AG04450 (cell line): ENCODE data around the gene PLA2G2C. TPM values are rescaled to one million over a fixed set of nuclear protein-coding genes. Genes with fewer than 3 reads are reported as not detected.

Source experiments
- CTCF ChIA-PET: fragments of 300-600, 350-600 bp; formaldehyde crosslinking; extraction: SDS; loops from one replicate; lab custom pipeline; 2022; ENCODE audit warnings: antibody characterized with exemption, inconsistent platforms; lab: Charles Lee
- POLR2A ChIA-PET: fragments of 350-600 bp; formaldehyde crosslinking; extraction: SDS; loops from one replicate; lab custom pipeline; 2021; ENCODE audit warnings: antibody characterized with exemption, inconsistent platforms; lab: Yijun Ruan, JAX
- DNase-seq: peaks from one replicate; pipeline ENCODE4 v3.0.0-alpha.2; 2011; ENCODE audit warnings: low read depth, low spot score
- H3K27ac ChIP-seq: one replicate; pipeline ENCODE4 v1.5.1; 2012; ENCODE audit warnings: low read depth, low read length, control low read depth
- H3K27me3 ChIP-seq: one replicate; pipeline ENCODE4 v1.6.0; 2012; ENCODE audit warnings: low read length; ENCODE audit not compliant: control insufficient read depth, insufficient read depth
- H3K4me3 ChIP-seq: 2 replicates; pipeline ENCODE4 v1.5.1; 2011; ENCODE audit warnings: mild to moderate bottlenecking, low read depth, low read length, control low read depth
- H3K9me3 ChIP-seq: 2 replicates; pipeline ENCODE4 v1.5.1; 2012; ENCODE audit warnings: low read length; ENCODE audit not compliant: control insufficient read depth, insufficient read depth
- polyA plus RNA-seq: library from polyadenylated mRNA; depleted of rRNA; stranded (reverse); fragments of >200 nt; gene quantifications from 2 replicates; pipeline ENCODE4 v1.2.3, GENCODE V29; 2011
- TF ChIP-seq, protein P1 (sequence below): IDR thresholded peaks from 2 replicates; pipeline ENCODE4 v1.5.1; 2011; ENCODE audit warnings: low read depth, low read length, control low read depth, inconsistent platforms

Gene PLA2G2C
- polyA plus RNA-seq, 1 experiment, result not detected

DNA sequence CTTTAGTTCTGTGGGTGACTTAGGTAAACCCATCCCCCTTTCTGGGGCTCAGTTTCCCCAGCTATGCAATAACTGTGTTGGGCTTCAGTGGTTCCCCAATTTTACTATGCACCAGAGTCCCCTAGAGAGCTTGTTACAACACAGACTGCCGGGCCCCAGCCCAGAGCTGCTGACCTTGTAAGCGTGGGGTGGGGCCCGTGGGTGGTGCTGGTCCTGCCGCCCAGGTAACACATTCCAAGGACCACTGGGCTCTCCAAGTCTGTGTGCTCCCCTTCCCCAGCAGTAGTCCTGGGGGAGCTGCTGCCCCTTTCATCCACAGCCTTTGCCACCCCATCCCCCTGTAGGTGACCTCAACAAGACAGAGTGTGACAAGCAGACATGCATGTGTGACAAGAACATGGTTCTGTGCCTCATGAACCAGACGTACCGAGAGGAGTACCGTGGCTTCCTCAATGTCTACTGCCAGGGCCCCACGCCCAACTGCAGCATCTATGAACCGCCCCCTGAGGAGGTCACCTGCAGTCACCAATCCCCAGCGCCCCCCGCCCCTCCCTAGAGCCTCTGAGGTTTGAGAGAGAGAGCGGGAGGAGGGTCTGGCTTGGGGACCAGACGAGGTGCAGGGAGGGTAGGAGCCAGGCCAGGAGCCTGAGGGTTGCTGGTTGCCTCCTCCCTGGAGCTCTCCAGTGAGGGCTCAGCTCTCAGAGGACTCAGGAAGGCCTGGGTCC, 38.3 kb downstream of the PLA2G2C start:
- ChIA-PET CTCF (interaction anchor here (0.5 kb wide), 1 partner anchor 66 kb away, joined by 4 read pairs; no protein-coding TSS in a partner anchor), POLR2A (no interaction called here)
- peaks cover 33% of the 10 kb centered on the region for H3K27me3 ChIP-seq

DNA sequence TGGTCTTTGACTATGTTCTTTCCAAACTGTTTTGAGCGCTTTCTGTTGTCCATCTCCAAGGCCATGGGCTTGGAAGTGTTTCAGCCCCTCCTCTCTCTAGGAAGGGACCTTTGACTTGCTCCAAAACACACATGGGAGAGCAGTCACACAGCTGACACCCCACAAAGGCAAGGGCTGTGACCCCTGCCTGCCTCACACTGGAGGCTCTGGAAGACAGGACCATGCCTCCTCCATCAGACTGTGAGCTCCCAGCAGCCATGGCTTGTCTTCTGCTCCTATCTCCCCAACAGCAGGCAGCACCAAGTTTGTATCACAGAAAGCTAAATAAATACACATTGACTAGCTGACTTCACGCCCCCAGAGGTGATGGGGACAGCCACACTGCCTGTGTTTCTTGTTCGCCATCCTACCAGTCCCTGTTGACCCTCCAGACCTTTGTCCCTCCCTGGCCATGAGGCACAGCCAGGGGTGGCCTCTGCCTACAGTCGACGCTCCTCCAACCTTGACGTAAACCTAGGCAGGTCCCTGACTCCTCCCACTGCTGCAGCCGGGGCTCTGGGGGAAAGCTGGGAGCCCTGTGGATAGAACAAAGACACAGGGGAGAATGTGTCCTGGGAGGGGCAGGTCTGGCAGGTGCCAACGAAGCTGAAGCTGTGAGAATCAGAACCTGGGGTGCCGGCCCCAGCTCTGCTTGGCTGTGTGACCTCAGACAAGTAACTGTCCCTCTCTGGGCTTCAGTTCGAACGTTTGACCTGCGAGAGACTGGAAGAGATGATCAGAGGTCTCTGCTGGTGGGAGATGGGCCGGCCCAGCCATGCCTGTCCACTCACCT, 42.4 kb downstream of the PLA2G2C start:
- Histone ChIP-seq H3K27ac (no peak overlapping the region), H3K9me3 (no peaks in the 10 kb centered on the region; the same call in 1 of the 2 replicates), H3K4me3 (no peak overlapping the region), H3K27me3 (peaks cover 41% of the 10 kb centered on the region)
- ChIA-PET CTCF (interaction anchor here (2.1 kb wide), 1 partner anchor 9 kb away, joined by 9 read pairs; no protein-coding TSS in a partner anchor), POLR2A (no interaction called here)
- no peak for DNase-seq
- TF ChIP-seq, protein P1, sequence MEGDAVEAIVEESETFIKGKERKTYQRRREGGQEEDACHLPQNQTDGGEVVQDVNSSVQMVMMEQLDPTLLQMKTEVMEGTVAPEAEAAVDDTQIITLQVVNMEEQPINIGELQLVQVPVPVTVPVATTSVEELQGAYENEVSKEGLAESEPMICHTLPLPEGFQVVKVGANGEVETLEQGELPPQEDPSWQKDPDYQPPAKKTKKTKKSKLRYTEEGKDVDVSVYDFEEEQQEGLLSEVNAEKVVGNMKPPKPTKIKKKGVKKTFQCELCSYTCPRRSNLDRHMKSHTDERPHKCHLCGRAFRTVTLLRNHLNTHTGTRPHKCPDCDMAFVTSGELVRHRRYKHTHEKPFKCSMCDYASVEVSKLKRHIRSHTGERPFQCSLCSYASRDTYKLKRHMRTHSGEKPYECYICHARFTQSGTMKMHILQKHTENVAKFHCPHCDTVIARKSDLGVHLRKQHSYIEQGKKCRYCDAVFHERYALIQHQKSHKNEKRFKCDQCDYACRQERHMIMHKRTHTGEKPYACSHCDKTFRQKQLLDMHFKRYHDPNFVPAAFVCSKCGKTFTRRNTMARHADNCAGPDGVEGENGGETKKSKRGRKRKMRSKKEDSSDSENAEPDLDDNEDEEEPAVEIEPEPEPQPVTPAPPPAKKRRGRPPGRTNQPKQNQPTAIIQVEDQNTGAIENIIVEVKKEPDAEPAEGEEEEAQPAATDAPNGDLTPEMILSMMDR, result no peak

More for the DNA sequence above, 38.3 kb downstream of the PLA2G2C start:
- Histone ChIP-seq H3K9me3 (no peaks in the 10 kb centered on the region; the same call in 1 of the 2 replicates), H3K4me3 (no peak overlapping the region), H3K27ac (no peak overlapping the region)
- TF ChIP-seq, protein P1, result no peak
- DNase-seq, result no peak

DNA sequence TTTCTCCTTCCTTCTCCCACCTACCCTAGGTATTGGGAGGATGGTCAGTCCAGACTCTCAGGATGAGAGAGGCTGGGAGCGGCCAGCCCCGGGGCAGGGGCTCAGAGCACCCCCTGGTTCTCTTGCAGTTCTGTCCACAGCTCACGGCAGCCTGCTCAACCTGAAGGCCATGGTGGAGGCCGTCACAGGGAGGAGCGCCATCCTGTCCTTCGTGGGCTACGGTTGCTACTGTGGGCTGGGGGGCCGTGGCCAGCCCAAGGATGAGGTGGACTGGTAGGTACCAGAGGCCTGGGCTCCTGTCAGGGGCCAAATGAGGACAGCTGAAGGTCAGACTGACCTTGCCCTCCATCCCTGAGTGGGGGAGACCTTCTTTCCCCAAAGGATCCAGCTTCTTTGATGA, 43.0 kb downstream of the PLA2G2C start:
- CTCF ChIA-PET, result interaction anchor here (0.6 to 2.1 kb wide), 2 partner anchors 10 to 86 kb away, joined by 4 to 9 read pairs; no protein-coding TSS in a partner anchor
- no peak for DNase-seq
- peaks cover 40% of the 10 kb centered on the region for H3K27me3 ChIP-seq
- H3K4me3 ChIP-seq, result no peak overlapping the region
- POLR2A ChIA-PET, result no interaction called here
- no peak overlapping the region for H3K27ac ChIP-seq
- TF ChIP-seq, protein P1, result no peak
- H3K9me3 ChIP-seq, result no peaks in the 10 kb centered on the region; the same call in 1 of the 2 replicates

DNA sequence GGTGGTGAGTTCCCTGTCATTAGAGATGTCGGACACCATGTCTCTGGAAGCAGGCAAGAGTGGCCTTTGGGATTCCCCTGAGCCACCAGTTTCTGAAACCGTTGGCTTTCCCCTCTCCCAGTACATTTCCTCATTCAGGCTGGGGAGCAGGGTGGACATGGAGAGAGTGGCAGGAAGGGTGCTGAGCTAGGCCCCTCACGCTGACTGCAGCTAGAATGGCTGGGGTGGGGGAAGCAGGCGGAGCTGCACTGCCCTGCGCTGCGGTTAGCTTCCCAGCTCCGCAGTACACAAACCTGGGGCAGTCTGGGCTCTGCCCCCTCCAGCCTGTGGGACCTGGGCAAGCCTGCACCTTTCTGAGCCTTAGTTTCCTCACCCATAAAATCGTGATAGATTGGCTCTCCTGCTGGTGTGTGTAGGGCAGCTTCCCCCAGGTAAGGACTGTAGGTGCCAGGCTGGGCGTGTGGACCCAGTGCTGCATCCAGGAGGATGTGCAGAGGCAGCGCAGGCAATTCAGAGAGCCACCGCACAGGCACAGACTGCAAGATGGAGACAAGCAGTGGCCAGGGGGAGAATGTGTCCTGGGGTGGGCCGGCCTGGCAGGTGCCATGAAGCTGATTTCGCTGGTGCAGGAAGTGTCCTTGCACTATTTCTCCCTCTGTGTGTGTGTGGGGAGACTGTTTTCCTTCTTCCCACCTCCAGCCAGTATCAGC, 44.2 kb downstream of the PLA2G2C start:
- TF ChIP-seq, protein P1, result no peak
- no peak overlapping the region for H3K4me3 ChIP-seq
- H3K27ac ChIP-seq, result no peak overlapping the region
- H3K27me3 ChIP-seq, result peaks cover 37% of the 10 kb centered on the region
- CTCF ChIA-PET, result no interaction called here
- no peaks in the 10 kb centered on the region; the same call in 1 of the 2 replicates for H3K9me3 ChIP-seq
- no peak for DNase-seq
- POLR2A ChIA-PET, result no interaction called here
